Activated gamma-delta T cell treated with Interleukin-2 at 50 U/mL for 16 hours (primary cell): Measurements from ENCODE around the gene AGBL4.
"Not testable (repeated sequence)": the region's sequence is repeated elsewhere in the genome, so short reads cannot be mapped to it uniquely, and the experiment has no call there.

Experiments used
- DNase-seq: peaks from one replicate; pipeline ENCODE4 v3.0.0-alpha.2; 2020

The AGBL4 gene

GRCh38 chr1:49298304-49298703, 725.5 kb downstream of the AGBL4 start:
- DNase-seq: no peak

- DNase-seq: no peak
Measured at GRCh38 chr1:49297783-49298182, 726.0 kb downstream of the AGBL4 start.

GRCh38 chr1:49294539-49294938, 729.2 kb downstream of the AGBL4 start:
- DNase-seq: no peak

- DNase-seq: no peak
Measured at GRCh38 chr1:49293016-49293415, 730.7 kb downstream of the AGBL4 start.

- not testable (repeated sequence) for DNase-seq
Measured at GRCh38 chr1:49257211-49258049, 766.3 kb downstream of the AGBL4 start.

GRCh38 chr1:49252917-49253316, 770.8 kb downstream of the AGBL4 start:
- DNase-seq: no peak

GRCh38 chr1:49251019-49251784, 772.6 kb downstream of the AGBL4 start:
- DNase-seq: no peak

GRCh38 chr1:49240709-49241221, 783.0 kb downstream of the AGBL4 start:
- no peak for DNase-seq

GRCh38 chr1:49234988-49235387, 788.8 kb downstream of the AGBL4 start:
- no peak for DNase-seq

GRCh38 chr1:49229555-49229954, 794.2 kb downstream of the AGBL4 start:
- no peak for DNase-seq

- no peak for DNase-seq
Measured at GRCh38 chr1:49226758-49227157, 797.0 kb downstream of the AGBL4 start.

GRCh38 chr1:49225464-49225863, 798.3 kb downstream of the AGBL4 start:
- no peak for DNase-seq

- no peak for DNase-seq
Measured at GRCh38 chr1:49213301-49213700, 810.5 kb downstream of the AGBL4 start.

GRCh38 chr1:49208712-49209111, 815.0 kb downstream of the AGBL4 start:
- no peak for DNase-seq

GRCh38 chr1:49204720-49205119, 819.0 kb downstream of the AGBL4 start:
- no peak for DNase-seq

- DNase-seq: no peak
Measured at GRCh38 chr1:49200738-49201137, 823.0 kb downstream of the AGBL4 start.

- DNase-seq: no peak
Measured at GRCh38 chr1:49199564-49199963, 824.2 kb downstream of the AGBL4 start.

GRCh38 chr1:49197081-49197480, 826.7 kb downstream of the AGBL4 start:
- DNase-seq: no peak

GRCh38 chr1:49190138-49190537, 833.6 kb downstream of the AGBL4 start:
- no peak for DNase-seq

- DNase-seq: no peak
Measured at GRCh38 chr1:49187056-49187455, 836.7 kb downstream of the AGBL4 start.

GRCh38 chr1:49185450-49185980, 838.2 kb downstream of the AGBL4 start:
- DNase-seq: no peak

- no peak for DNase-seq
Measured at GRCh38 chr1:49183489-49183888, 840.3 kb downstream of the AGBL4 start.

GRCh38 chr1:49181033-49181432, 842.7 kb downstream of the AGBL4 start:
- DNase-seq: no peak
